Heart right ventricle (tissue), 16 donors: ENCODE results near the gene CADM1. TPM values are rescaled to one million over a fixed set of nuclear protein-coding genes. Genes with fewer than 3 reads are reported as not detected.

Source experiments
- ATAC-seq, 8 donors: fragments of 200-7000 bp; cut with Tn5 transposase; one replicate each; pipeline ENCODE4 v1.9.1; 2020; ENCODE audit warnings: mild to moderate bottlenecking in 8 of 8, moderate library complexity in 8 of 8, moderate number of reproducible peaks in 1 of 8
- DNase-seq, 2 donors: peaks; one replicate each; pipeline ENCODE4 v3.0.0-alpha.2; 2020
- H3K27ac ChIP-seq, 10 donors: fragments of 200-600 bp; sonication (generic) in 2 of 10; one replicate each; pipeline versions ENCODE4 v1.5.0 to v1.8.0; 2020 to 2022; ENCODE audit warnings: mild to moderate bottlenecking in 3 of 10
- H3K27me3 ChIP-seq, 7 donors: fragments of 200-600 bp; one replicate each; pipeline ENCODE4 v1.8.0; 2021 to 2022; ENCODE audit warnings: mild to moderate bottlenecking in 2 of 7
- H3K36me3 ChIP-seq, 9 donors: fragments of 200-600 bp; sonication (generic) in 1 of 9; one replicate each; pipeline versions ENCODE4 v1.5.0 to v1.8.0; 2020 to 2022; ENCODE audit warnings: mild to moderate bottlenecking in 2 of 9
- H3K4me1 ChIP-seq, 9 donors: fragments of 200-600 bp; sonication (generic) in 1 of 9; one replicate each; pipeline versions ENCODE4 v1.5.0 to v1.8.0; 2020 to 2022; ENCODE audit warnings: mild to moderate bottlenecking in 4 of 9
- H3K4me3 ChIP-seq, 10 donors: fragments of 200-600 bp; sonication (generic) in 2 of 10; one replicate each; pipeline versions ENCODE4 v1.5.0 to v1.8.0; 2020 to 2022; ENCODE audit warnings: mild to moderate bottlenecking in 7 of 10, moderate library complexity in 2 of 10
- H3K9me3 ChIP-seq, 11 donors: fragments of 200-600 bp in 10 of 11; sonication (generic) in 2 of 11; one replicate each; pipeline versions ENCODE4 v1.5.0 to v1.8.0; 2013 to 2022; ENCODE audit warnings: mild to moderate bottlenecking in 2 of 11, control low read depth in 1 of 11, moderate library complexity in 1 of 11
- CTCF ChIP-seq, 9 donors: fragments of 200-600 bp; sonication (generic) in 2 of 9; IDR thresholded peaks; one replicate each; pipeline versions ENCODE4 v1.5.0 to v1.8.0; 2021 to 2022; ENCODE audit warnings: antibody characterized with exemption in 9 of 9, mild to moderate bottlenecking in 5 of 9, moderate library complexity in 1 of 9
- WGBS, 2 donors: extraction: QIAGEN DNeasy Blood & Tissue Kit; methylation state at CpG; one replicate each; pipeline ENCODE4 v1.1.7; 2013; ENCODE audit warnings: inconsistent platforms in 1 of 2; 5-methylcytosine and 5-hydroxymethylcytosine counted together
- intact Hi-C, 10 donors: fragments of 100-400 bp; cut with DNase I; formaldehyde crosslinking; loops; one replicate each; pipeline versions ENCODE4 v1.11.1 to v1.14.2; 2022
- polyA plus RNA-seq, 2 donors: library from polyadenylated mRNA; stranded (reverse); fragments of 200-250 nt; gene quantifications; one replicate each; pipeline ENCODE4 v1.2.3, GENCODE V29; 2013
- total RNA-seq, 10 donors: library from RNA; stranded (reverse); fragmentation: NEBNext Ultra II Directional in 3 of 10; extraction: Animal tissue kit (Norgen Biotek cat#: 25700) in 3 of 10; gene quantifications; one replicate each; pipeline versions ENCODE4 v1.2.1 to v1.2.4, GENCODE V29; 2021 to 2023
- donor health status: Arrhythmogenic right ventricular cardiomyopathy.
- donor health status: ischemic (EF 13 %, LVEDD 7.1; RV severe dilation, severe dysfunction).
- donor health status: healthy with polysubstance abuse.
- donor health status: DM: no; HTN: yes; CAD: no.
- donor health status: DM: no; HTN: no; CAD: no.
- donor health status: ischemic (EF 25% LVEDD 6.9; RV normal size, moderate dysfunction).
- donor health status: ischemic (EF 25% LVEDD 5.7; RV mildly dilated, moderate dysfunction).
- donor health status: healthy.
- donor health status: DM: yes; HTN: yes; CAD: no.
- donor health status: Ischemic cardiomyopathy.
- donor health status: ischemic (EF 35%, LVEDD 5.7; RV mildly dilated, moderate dysfunction).
- donor health status: nonischemic (EF 11% LVEDD 7.7; RV severe dilation, severe dysfunction).
- donor health status: DM: yes; HTN: yes; CAD: no.
- donor health status: PGD.
- donor health status: ischemic (EF 29% LVEDD 5.4; RV normal size, mild dysfunction).
- donor health status: nonischemic (EF 23%, LVEDD 6.1; RV moderate dilation, normal function).

CADM1 gene
- total and polyA plus RNA-seq, 12 donors = 10.2 to 83.0 (median 41.4) TPM

- no peaks in the 10 kb centered on the region for H3K9me3 ChIP-seq
- intact Hi-C loops = no loop called here
- peaks cover 0 to 4% (median 0%) of the 10 kb centered on the region in 7 donors for H3K27me3 ChIP-seq
- DNase-seq (no peak), ATAC-seq (no peak)
- H3K4me1 ChIP-seq = no peaks in the 10 kb centered on the region
- no peaks in the 10 kb centered on the region for H3K36me3 ChIP-seq
- WGBS, 2 donors = 83 to 90% methylated on average over 5 of the region's 5 CpGs
- no peak overlapping the region for H3K4me3 ChIP-seq
- H3K27ac ChIP-seq = no peak overlapping the region
- TF ChIP-seq CTCF (IDR thresholded peaks at IDR 0.05) = no peak
Observed at GRCh38 chr11:115133475-115134209, 370.6 kb downstream of the CADM1 start.

DNA sequence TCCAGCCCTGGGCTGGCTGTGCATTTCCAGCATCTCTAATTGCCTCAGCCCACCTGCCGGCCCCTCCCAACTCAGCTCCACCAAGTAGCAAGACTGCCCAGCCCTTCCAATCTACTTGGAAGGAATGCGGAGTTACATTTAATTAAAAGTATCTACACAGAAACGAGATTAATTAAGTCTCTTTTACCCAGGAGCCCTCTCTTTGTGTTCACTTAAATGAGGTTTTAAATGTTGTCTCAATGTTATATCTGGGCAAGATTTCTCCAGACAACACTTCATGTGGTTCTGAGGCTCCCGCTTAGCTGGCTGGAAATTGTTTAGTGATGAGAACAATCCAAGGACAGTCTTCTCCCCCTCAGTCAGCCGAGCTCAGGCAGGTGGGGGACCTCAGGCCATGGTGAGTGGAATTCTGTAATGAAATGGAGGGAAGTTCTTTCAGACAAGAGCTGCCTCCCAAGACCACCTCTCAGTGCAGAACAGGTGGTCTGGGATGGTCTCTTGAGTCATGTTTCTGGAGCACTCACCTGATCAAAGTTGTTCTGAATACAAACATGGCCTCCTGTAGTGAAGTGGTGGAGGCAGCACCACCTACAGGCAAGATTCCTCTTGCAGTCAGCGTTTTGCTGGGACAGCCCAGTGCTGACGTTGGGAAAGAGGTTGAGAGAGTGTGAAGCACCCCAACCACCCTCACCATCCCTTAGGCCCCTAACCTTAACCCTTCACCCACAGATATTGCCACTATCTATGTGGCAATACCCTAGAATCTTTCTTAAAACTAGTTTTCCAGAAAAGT, 371.6 kb downstream of the CADM1 start:
- H3K4me1 ChIP-seq = no peaks in the 10 kb centered on the region
- intact Hi-C loops = no loop called here
- H3K27me3 ChIP-seq = peaks cover 0 to 10% (median 0%) of the 10 kb centered on the region in 7 donors
- ATAC-seq (no peak), DNase-seq (no peak)
- no peaks in the 10 kb centered on the region for H3K36me3 ChIP-seq
- peak in 4 of 9 donors; percentile 4 to 21 (median 15) for TF ChIP-seq CTCF (IDR thresholded peaks at IDR 0.05)
- H3K9me3 ChIP-seq = no peaks in the 10 kb centered on the region
- H3K4me3 ChIP-seq = no peak overlapping the region
- H3K27ac ChIP-seq = no peak overlapping the region
- WGBS, 2 donors = 66 to 69% methylated on average over 7 of the region's 7 CpGs

DNA sequence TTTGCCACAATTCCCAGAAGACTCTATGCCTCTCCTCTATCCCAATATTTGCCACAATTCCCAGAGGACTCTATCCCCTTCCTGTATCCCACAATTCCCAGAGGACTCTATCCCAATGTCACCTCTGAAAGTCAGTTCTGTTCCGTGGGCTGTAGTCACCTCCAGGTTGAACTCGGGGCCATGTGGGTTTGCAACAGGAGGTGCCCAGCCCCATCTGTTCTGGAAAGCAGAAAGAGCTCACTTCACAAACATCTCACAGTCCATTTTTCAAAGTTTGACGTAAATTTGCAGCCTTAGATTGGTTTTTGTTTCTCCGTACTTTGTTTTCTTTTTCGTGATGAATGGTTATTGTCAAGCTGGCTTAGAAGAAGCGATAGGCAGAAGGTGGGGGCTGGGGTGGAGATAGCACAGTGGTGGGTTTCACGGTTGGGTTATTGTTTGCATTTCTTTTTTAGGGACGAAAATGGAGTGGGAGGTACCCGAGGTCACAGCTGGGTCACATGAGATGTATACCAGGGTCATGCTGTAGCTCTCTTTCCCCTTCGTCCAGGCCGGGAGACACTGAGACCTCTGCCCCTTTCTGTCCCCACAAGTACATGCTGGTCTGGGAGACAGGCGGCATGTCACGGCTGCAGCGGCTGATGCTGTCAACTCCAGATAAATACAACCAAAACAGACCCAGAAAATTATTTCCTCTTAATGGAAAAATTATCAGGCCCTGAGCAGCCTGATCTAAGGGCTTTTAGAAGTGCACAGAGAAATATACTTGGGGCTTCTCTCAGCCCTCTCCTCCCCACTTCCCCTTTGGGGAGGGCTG, 374.5 kb downstream of the CADM1 start:
- intact Hi-C loops = no loop called here
- DNase-seq (no peak), ATAC-seq (no peak)
- 46 to 60% methylated on average over 14 of the region's 14 CpGs for WGBS, 2 donors
- no peak overlapping the region for H3K4me3 ChIP-seq
- H3K4me1 ChIP-seq = no peaks in the 10 kb centered on the region
- no peak overlapping the region for H3K27ac ChIP-seq
- no peaks in the 10 kb centered on the region for H3K9me3 ChIP-seq
- H3K27me3 ChIP-seq = peaks cover 0 to 10% (median 0%) of the 10 kb centered on the region in 7 donors
- H3K36me3 ChIP-seq = no peaks in the 10 kb centered on the region
- no peak for TF ChIP-seq CTCF (IDR thresholded peaks at IDR 0.05)

DNA sequence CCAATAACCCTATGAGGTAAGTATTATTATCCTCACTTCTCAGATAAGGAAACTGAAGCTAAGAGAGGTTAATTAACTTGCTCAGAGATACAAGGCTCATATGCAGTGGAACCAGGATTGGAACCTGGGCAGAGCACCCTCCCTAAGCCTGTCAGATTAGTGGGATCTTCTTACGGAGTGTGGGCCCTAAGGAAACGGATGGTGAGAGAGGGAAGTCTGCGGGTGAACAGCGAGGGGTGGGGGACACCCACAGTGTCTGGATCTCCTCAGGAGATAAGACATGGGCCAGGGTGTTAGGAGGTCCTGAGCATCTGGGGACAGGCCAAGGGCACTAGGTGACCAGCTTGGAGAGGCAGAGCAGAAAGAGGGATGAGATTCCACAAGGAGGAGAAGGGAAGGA, 376.0 kb downstream of the CADM1 start:
- Histone ChIP-seq H3K36me3 (no peaks in the 10 kb centered on the region), H3K9me3 (no peaks in the 10 kb centered on the region), H3K27me3 (peaks cover 0 to 10% (median 0%) of the 10 kb centered on the region in 7 donors), H3K4me3 (no peak overlapping the region), H3K4me1 (no peaks in the 10 kb centered on the region), H3K27ac (no peak overlapping the region)
- ATAC-seq (no peak), DNase-seq (no peak)
- intact Hi-C loops = no loop called here
- WGBS, 2 donors = 73 to 87% methylated on average over 4 of the region's 4 CpGs
- no peak for TF ChIP-seq CTCF (IDR thresholded peaks at IDR 0.05)
